HG03025 (cell line): ENCODE measurements around the gene BLVRB.
"Not testable (repeated sequence)": the region's sequence is repeated elsewhere in the genome, so short reads cannot be mapped to it uniquely, and the experiment has no call there.

Experiments
- ATAC-seq: cut with Tn5 transposase; IDR thresholded peaks from one replicate; pipeline ENCODE4 v1.9.1; 2021; ENCODE audit warnings: mild to moderate bottlenecking, moderate library complexity; ENCODE audit not compliant: unreplicated experiment, low FRiP score

Gene BLVRB

DNA sequence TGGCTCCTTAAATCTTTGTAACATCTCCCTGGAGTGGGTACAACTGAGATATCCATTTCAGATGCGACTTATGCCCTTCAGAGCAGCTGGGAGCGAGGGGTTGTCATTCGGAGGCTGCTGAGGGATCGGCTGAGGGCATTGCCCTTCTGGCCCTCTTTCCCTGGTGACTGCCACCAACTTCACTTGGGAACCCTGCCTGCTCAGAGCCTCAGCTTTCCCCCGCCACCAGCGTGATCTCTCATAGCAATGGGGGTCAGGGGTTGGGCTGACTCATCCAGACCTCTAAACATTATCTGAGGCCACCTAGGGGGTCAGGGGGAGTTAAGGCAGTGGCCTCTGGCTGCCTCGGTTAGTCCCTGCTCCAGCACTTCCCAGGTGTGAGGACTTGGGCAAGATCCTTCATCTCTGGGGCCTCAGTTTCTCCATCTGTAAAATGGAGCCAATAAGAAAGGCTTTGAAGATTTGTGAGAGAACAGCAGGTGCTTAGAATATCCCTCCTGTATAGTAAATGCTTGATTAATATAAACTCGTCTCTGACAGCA, 53.5 kb downstream of the BLVRB start:
- ATAC-seq, result no peak

- no peak for ATAC-seq
Measured at GRCh38 chr19:40411125-40411842, 54.3 kb downstream of the BLVRB start.

- ATAC-seq, result no peak
Measured at GRCh38 chr19:40410030-40410389, 55.5 kb downstream of the BLVRB start.

- not testable (repeated sequence) for ATAC-seq
Measured at GRCh38 chr19:40408598-40408925, 57.0 kb downstream of the BLVRB start.

GRCh38 chr19:40407714-40408597, 57.6 kb downstream of the BLVRB start:
- ATAC-seq, result no peak

DNA sequence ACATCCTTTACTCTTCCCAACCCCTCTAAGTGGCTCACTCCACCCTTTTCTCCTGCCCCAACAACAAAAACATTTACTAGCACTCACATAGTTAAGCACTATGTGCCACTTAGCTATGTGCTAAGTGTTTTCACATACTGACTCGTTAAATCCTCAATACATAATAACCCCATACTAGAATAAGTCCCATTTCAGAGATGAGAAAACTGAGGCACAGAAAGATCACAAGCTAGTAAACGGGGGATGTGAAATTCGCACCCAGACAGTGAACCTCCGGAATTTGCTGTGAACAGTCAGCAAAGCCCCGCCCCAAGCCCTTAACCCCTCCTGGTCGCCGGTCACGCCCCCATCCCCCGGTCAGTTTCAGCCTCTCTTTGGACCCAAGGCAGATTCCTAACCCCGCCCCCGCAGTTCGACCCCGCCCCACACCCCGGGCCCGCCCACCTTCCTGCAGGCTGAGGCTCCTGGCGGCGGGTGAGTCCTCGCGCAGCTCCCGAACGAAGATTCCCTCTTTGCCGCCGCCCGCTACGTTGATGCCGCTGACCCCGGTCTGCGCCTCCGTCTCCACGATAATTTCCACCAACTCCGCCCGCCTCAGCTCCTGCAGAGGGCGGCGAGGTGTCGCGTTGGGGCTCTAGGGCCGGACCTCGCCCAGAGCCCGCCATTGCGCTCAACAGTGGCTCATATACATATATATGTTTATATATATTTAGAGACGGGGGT, 62.1 kb downstream of the BLVRB start:
- ATAC-seq, result no peak

DNA sequence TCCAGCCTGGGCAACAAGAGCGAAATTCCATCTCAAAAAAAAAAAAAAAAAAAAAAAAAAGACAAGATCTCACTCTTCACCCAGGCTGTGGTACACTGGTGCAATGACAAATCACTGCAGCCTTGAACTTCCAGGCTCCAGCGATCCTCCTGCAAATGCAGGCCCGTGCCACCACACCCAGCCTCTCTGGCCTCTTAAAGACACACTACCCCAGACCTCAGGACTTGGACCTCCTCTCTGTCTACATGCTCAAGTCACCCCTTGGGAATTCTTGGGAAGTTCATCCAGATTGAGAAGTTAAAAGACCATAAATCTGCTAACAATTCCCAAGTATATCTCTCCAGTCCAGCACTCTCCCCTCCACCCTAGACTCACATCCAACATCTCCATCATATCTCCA, 65.0 kb downstream of the BLVRB start:
- no peak for ATAC-seq

GRCh38 chr19:40398417-40399131, 67.0 kb downstream of the BLVRB start:
- ATAC-seq, result no peak
